Neural progenitor cell (in vitro differentiated cells): ENCODE results near the gene ANKRD23. TPM values are rescaled to one million over a fixed set of nuclear protein-coding genes. Genes with fewer than 3 reads are reported as not detected.

Source experiments
- DNase-seq: peaks from one replicate; pipeline ENCODE4 v3.0.0-alpha.2; 2016; ENCODE audit warnings: low spot score
- H2AFZ ChIP-seq: fragments of 200-600 bp; sonication (generic); replicated peaks from 2 replicates; pipeline ENCODE4 v1.6.1; 2016; ENCODE audit warnings: antibody characterized with exemption
- H3F3A ChIP-seq: fragments of 200-600 bp; sonication (generic); 2 replicates; pipeline ENCODE4 v1.6.1; 2016; ENCODE audit warnings: antibody characterized with exemption, low read depth
- H3K27ac ChIP-seq: fragments of 200-600 bp; sonication (generic); 2 replicates; pipeline ENCODE4 v1.5.1; 2016; ENCODE audit warnings: mild to moderate bottlenecking
- H3K27me3 ChIP-seq: fragments of 200-600 bp; sonication (generic); 2 replicates; pipeline ENCODE4 v1.6.1; 2016; ENCODE audit warnings: mild to moderate bottlenecking, moderate library complexity
- H3K36me3 ChIP-seq: fragments of 200-600 bp; sonication (generic); 2 replicates; pipeline ENCODE4 v1.5.1; 2016
- H3K4me1 ChIP-seq: fragments of 200-600 bp; sonication (generic); 2 replicates; pipeline ENCODE4 v1.6.1; 2016; ENCODE audit warnings: mixed run types
- H3K4me2 ChIP-seq: fragments of 200-600 bp; sonication (generic); 2 replicates; pipeline ENCODE4 v1.6.1; 2016
- H3K4me3 ChIP-seq: fragments of 200-600 bp; sonication (generic); 2 replicates; pipeline ENCODE4 v1.5.1; 2016
- H3K79me2 ChIP-seq: fragments of 200-600 bp; sonication (generic); 2 replicates; pipeline ENCODE4 v1.6.1; 2016; ENCODE audit warnings: low read depth
- H3K9ac ChIP-seq: fragments of 200-600 bp; sonication (generic); 2 replicates; pipeline ENCODE4 v1.6.1; 2016
- H3K9me3 ChIP-seq: fragments of 200-600 bp; sonication (generic); 2 replicates; pipeline ENCODE4 v1.5.1; 2016; ENCODE audit warnings: low read depth
- H4K20me1 ChIP-seq: fragments of 200-600 bp; sonication (generic); 2 replicates; pipeline ENCODE4 v1.6.1; 2016; ENCODE audit warnings: low read depth
- H3K27ac Mint-ChIP-seq: 3 replicates; pipeline ENCODE4 v1.8.0; 2021; ENCODE audit warnings: mixed read lengths
- H3K27me3 Mint-ChIP-seq: 2 replicates; pipeline ENCODE4 v1.8.0; 2022; ENCODE audit warnings: low read depth, mild to moderate bottlenecking, inconsistent platforms, moderate library complexity, mixed read lengths; ENCODE audit not compliant: insufficient read depth
- H3K36me3 Mint-ChIP-seq: 3 replicates; pipeline ENCODE4 v1.8.0; 2021; ENCODE audit warnings: mixed read lengths
- H3K4me1 Mint-ChIP-seq: 3 replicates; pipeline ENCODE4 v1.8.0; 2021; ENCODE audit warnings: mixed read lengths
- H3K4me3 Mint-ChIP-seq: 3 replicates; pipeline ENCODE4 v1.8.0; 2021; ENCODE audit warnings: mild to moderate bottlenecking, moderate library complexity, mixed read lengths
- H3K9me3 Mint-ChIP-seq: 3 replicates; pipeline ENCODE4 v1.8.0; 2020; ENCODE audit warnings: mixed read lengths
- CTCF ChIP-seq: fragments of 200-600 bp; sonication (generic); IDR thresholded peaks from 2 replicates; pipeline ENCODE4 v1.5.1; 2017; ENCODE audit warnings: antibody characterized with exemption, mild to moderate bottlenecking
- EZH2 ChIP-seq: fragments of 200-600 bp; sonication (generic); IDR thresholded peaks from 2 replicates; pipeline ENCODE4 v1.6.1; 2017; ENCODE audit warnings: antibody characterized with exemption, mild to moderate bottlenecking, moderate library complexity
- EZH2phosphoT487 ChIP-seq: fragments of 200-600 bp; sonication (generic); IDR thresholded peaks from 2 replicates; pipeline ENCODE4 v1.6.1; 2017; ENCODE audit warnings: antibody characterized with exemption
- total RNA-seq: library from RNA; depleted of rRNA; stranded (reverse); fragments of >200 nt; gene quantifications from 2 replicates; pipeline ENCODE4 v1.2.3, GENCODE V29; 2015; ENCODE audit warnings: low replicate concordance

ANKRD23 gene
- total RNA-seq, 1 donor from 2014 or later, result 10.8 TPM

- Mint-ChIP-seq H3K9me3 (no peaks in the 10 kb centered on the region), H3K27me3 (peaks cover 4% of the 10 kb centered on the region), H3K27ac (no peak overlapping the region), H3K4me1 (peaks cover 68% of the 10 kb centered on the region), H3K4me3 (peak overlapping the region; percentile 33), H3K36me3 (no peaks in the 10 kb centered on the region)
- H3K4me3 ChIP-seq, result no peak overlapping the region
- H3K4me1 ChIP-seq, result peaks cover 69% of the 10 kb centered on the region
- no peak overlapping the region for H3K27ac ChIP-seq
- H3K9ac ChIP-seq, result no peak overlapping the region
- H3K9me3 ChIP-seq, result no peaks in the 10 kb centered on the region
- H4K20me1 ChIP-seq, result no peaks in the 10 kb centered on the region
- H3K79me2 ChIP-seq, result no peaks in the 10 kb centered on the region
- no peaks in the 10 kb centered on the region for H3K27me3 ChIP-seq
- TF ChIP-seq CTCF (no peak), EZH2 (no peak), EZH2phosphoT487 (no peak)
- no peak overlapping the region for H3K4me2 ChIP-seq
- H2AFZ ChIP-seq, result no peak overlapping the region
- no peak for DNase-seq
- no peaks in the 10 kb centered on the region for H3K36me3 ChIP-seq
- H3F3A ChIP-seq, result peaks cover 61% of the 10 kb centered on the region
Observed at GRCh38 chr2:96878171-96878570, 34.4 kb upstream of the ANKRD23 start.

GRCh38 chr2:96877631-96878092 is 33.8 kb upstream of the ANKRD23 start:
- H3K4me2 ChIP-seq, result no peak overlapping the region
- peaks cover 66% of the 10 kb centered on the region for H3F3A ChIP-seq
- Mint-ChIP-seq H3K9me3 (no peaks in the 10 kb centered on the region), H3K27me3 (peaks cover 4% of the 10 kb centered on the region), H3K4me3 (no peak overlapping the region), H3K27ac (no peak overlapping the region), H3K4me1 (peaks cover 71% of the 10 kb centered on the region), H3K36me3 (no peaks in the 10 kb centered on the region)
- H3K36me3 ChIP-seq, result no peaks in the 10 kb centered on the region
- no peaks in the 10 kb centered on the region for H3K27me3 ChIP-seq
- H3K4me1 ChIP-seq, result peaks cover 69% of the 10 kb centered on the region
- no peaks in the 10 kb centered on the region for H4K20me1 ChIP-seq
- no peak overlapping the region for H3K27ac ChIP-seq
- no peaks in the 10 kb centered on the region for H3K9me3 ChIP-seq
- no peak overlapping the region for H3K9ac ChIP-seq
- no peak for TF ChIP-seq EZH2phosphoT487
- H2AFZ ChIP-seq, result no peak overlapping the region
- H3K79me2 ChIP-seq, result no peaks in the 10 kb centered on the region
- no peak overlapping the region for H3K4me3 ChIP-seq
- no peak for DNase-seq

- no peak overlapping the region for H3K27ac Mint-ChIP-seq
- no peaks in the 10 kb centered on the region for H3K9me3 Mint-ChIP-seq
- H3F3A ChIP-seq, result peaks cover 62% of the 10 kb centered on the region
- no peaks in the 10 kb centered on the region for H3K9me3 ChIP-seq
- no peaks in the 10 kb centered on the region for H3K27me3 ChIP-seq
- no peak for DNase-seq
- H3K4me2 ChIP-seq, result peak overlapping the region; percentile 60
- TF ChIP-seq EZH2 (no peak), CTCF (no peak)
- no peak overlapping the region for H3K9ac ChIP-seq
- no peak overlapping the region for H2AFZ ChIP-seq
- H3K4me3 Mint-ChIP-seq, result no peak overlapping the region
- H4K20me1 ChIP-seq, result no peaks in the 10 kb centered on the region
- no peaks in the 10 kb centered on the region for H3K36me3 Mint-ChIP-seq
- H3K4me1 Mint-ChIP-seq, result peaks cover 73% of the 10 kb centered on the region
- H3K79me2 ChIP-seq, result no peaks in the 10 kb centered on the region
- peaks cover 2% of the 10 kb centered on the region for H3K27me3 Mint-ChIP-seq
- H3K27ac ChIP-seq, result no peak overlapping the region
- H3K4me1 ChIP-seq, result peaks cover 64% of the 10 kb centered on the region
- H3K4me3 ChIP-seq, result no peak overlapping the region
- no peaks in the 10 kb centered on the region for H3K36me3 ChIP-seq
Observed at GRCh38 chr2:96877042-96877451, 33.2 kb upstream of the ANKRD23 start.

- peaks cover 56% of the 10 kb centered on the region for H3F3A ChIP-seq
- no peak overlapping the region for H2AFZ ChIP-seq
- Mint-ChIP-seq H3K27ac (peak overlapping the region; percentile 97), H3K9me3 (no peaks in the 10 kb centered on the region), H3K36me3 (no peaks in the 10 kb centered on the region), H3K27me3 (peaks cover 2% of the 10 kb centered on the region), H3K4me3 (peak overlapping the region; percentile 72), H3K4me1 (peaks cover 67% of the 10 kb centered on the region)
- no peaks in the 10 kb centered on the region for H3K9me3 ChIP-seq
- no peak overlapping the region for H3K4me3 ChIP-seq
- no peak for TF ChIP-seq EZH2
- no peak overlapping the region for H3K9ac ChIP-seq
- peak overlapping the region; percentile 60 for H3K4me2 ChIP-seq
- H3K79me2 ChIP-seq, result no peaks in the 10 kb centered on the region
- DNase-seq, result peak; percentile 38
- peaks cover 58% of the 10 kb centered on the region for H3K4me1 ChIP-seq
- H3K27ac ChIP-seq, result peak overlapping the region; percentile 80
- H4K20me1 ChIP-seq, result no peaks in the 10 kb centered on the region
- H3K27me3 ChIP-seq, result no peaks in the 10 kb centered on the region
- no peaks in the 10 kb centered on the region for H3K36me3 ChIP-seq
Observed at GRCh38 chr2:96876269-96877041, 32.6 kb upstream of the ANKRD23 start.
